Smooth muscle cell of trachea (primary cell): Measurements from ENCODE around the gene TCL1B. TPM values are rescaled to one million over a fixed set of nuclear protein-coding genes. Genes with fewer than 3 reads are reported as not detected.

ENCODE experiments used
- total RNA-seq: library from RNA; depleted of rRNA; stranded (reverse); fragments of >200 nt; gene quantifications from 2 replicates; pipeline ENCODE4 v1.2.1, GENCODE V29; 2014

TCL1B gene
- total RNA-seq, result not detected in 2 replicates

GRCh38 chr14:95685978-95686922 lies at the start of gene TCL1B:
TCL1B (plus strand) TSS chr14:95686426; CDS start chr14:95686468, 42 bp downstream.

GRCh38 chr14:95713596-95714371 lies 27.6 kb downstream of the TCL1B start, which contains the start of gene TCL1A:
TCL1A (minus strand) TSS chr14:95714125; CDS start chr14:95714066, 59 bp downstream.

Other genes starting within 250 kb of the TCL1B start
- gene SYNE3, start 169.8 kb upstream of the TCL1B start, total RNA-seq, result 42.5 and 44.0 TPM in 2 replicates
- gene GLRX5, start 151.4 kb upstream of the TCL1B start, total RNA-seq, result 24.5 and 48.1 TPM in 2 replicates
- gene TCL1A, start 27.7 kb downstream of the TCL1B start, total RNA-seq, result not detected in 2 replicates
- not detected in 2 replicates for gene TUNAR, start 190.4 kb downstream of the TCL1B start, total RNA-seq